Natural killer cell (primary cell): ENCODE data around the gene ROBO1. TPM values are rescaled to one million over a fixed set of nuclear protein-coding genes. Genes with fewer than 3 reads are reported as not detected.

Experiments used
- ATAC-seq, 3 donors: fragments of 150-1000 bp in 2 of 3; fragments of 200-7000 bp in 1 of 3; cut with Tn5 transposase; 1 replicate in 1 of 3; 2 replicates in 2 of 3; pipeline ENCODE4 v1.10.0; 2021; ENCODE audit warnings: mild to moderate bottlenecking in 2 of 3, moderate library complexity in 2 of 3
- DNase-seq, 2 donors: peaks; one replicate each; pipeline versions ENCODE4 v3.0.0 to v3.0.0-alpha.2; 2013 to 2021; ENCODE audit warnings: mixed read lengths in 1 of 2
- H3K27ac ChIP-seq: one replicate; pipeline ENCODE4 v1.5.1; 2013; ENCODE audit warnings: mild to moderate bottlenecking, low read length
- H3K27me3 ChIP-seq: one replicate; pipeline ENCODE4 v1.6.1; 2013; ENCODE audit warnings: low read length; ENCODE audit not compliant: control insufficient read depth, insufficient read depth
- H3K36me3 ChIP-seq: one replicate; pipeline ENCODE4 v1.6.1; 2013; ENCODE audit warnings: low read length; ENCODE audit not compliant: control insufficient read depth, insufficient read depth
- H3K4me1 ChIP-seq: one replicate; pipeline ENCODE4 v1.6.1; 2013; ENCODE audit warnings: low read length; ENCODE audit not compliant: control insufficient read depth, insufficient read depth
- H3K4me3 ChIP-seq: one replicate; pipeline ENCODE4 v1.5.1; 2013; ENCODE audit warnings: low read length
- H3K9me3 ChIP-seq: one replicate; pipeline ENCODE4 v1.6.1; 2013; ENCODE audit warnings: low read length; ENCODE audit not compliant: control insufficient read depth, insufficient read depth
- H3K27ac Mint-ChIP-seq, 2 donors: one replicate each; pipeline ENCODE4 v1.8.0; 2022; ENCODE audit warnings: mild to moderate bottlenecking in 2 of 2, mixed read lengths in 2 of 2, moderate library complexity in 1 of 2
- H3K27me3 Mint-ChIP-seq, 2 donors: one replicate each; pipeline ENCODE4 v1.8.0; 2022; ENCODE audit warnings: low read depth in 2 of 2, mixed read lengths in 2 of 2
- H3K36me3 Mint-ChIP-seq: one replicate; pipeline ENCODE4 v1.8.0; 2022; ENCODE audit warnings: mixed read lengths
- H3K4me1 Mint-ChIP-seq, 2 donors: one replicate each; pipeline ENCODE4 v1.8.0; 2022; ENCODE audit warnings: mixed read lengths in 2 of 2
- H3K4me3 Mint-ChIP-seq: one replicate; pipeline ENCODE4 v1.8.0; 2022; ENCODE audit warnings: mild to moderate bottlenecking, moderate library complexity, mixed read lengths
- H3K9me3 Mint-ChIP-seq, 2 donors: one replicate each; pipeline ENCODE4 v1.8.0; 2022; ENCODE audit warnings: mixed read lengths in 2 of 2
- WGBS: methylation state at CpG from one replicate; pipeline ENCODE4 v1.1.7; 2013; ENCODE audit warnings: missing lambda C conversion rate; ENCODE audit not compliant: insufficient coverage; 5-methylcytosine and 5-hydroxymethylcytosine counted together
- intact Hi-C: fragments of 100-400 bp; cut with micrococcal nuclease; formaldehyde crosslinking; loops from one replicate; pipeline ENCODE4 v1.14.2; 2022
- total RNA-seq, 4 donors: library from RNA; stranded (reverse); fragments of 120-200 nt in 1 of 4; gene quantifications; one replicate each; pipeline versions ENCODE4 v1.2.3 to v1.2.4, GENCODE V29; 2013 to 2022
- TF ChIP-seq, protein P1 (sequence below): fragments of 200-600 bp; IDR thresholded peaks from one replicate; pipeline ENCODE4 v1.8.0; 2022; ENCODE audit warnings: antibody characterized with exemption

The ROBO1 gene
- total RNA-seq, 3 donors from 2014 or later (not counting 1 experiment from before 2014, with no cell fraction given), result 0.07 TPM; not detected in 2

DNA sequence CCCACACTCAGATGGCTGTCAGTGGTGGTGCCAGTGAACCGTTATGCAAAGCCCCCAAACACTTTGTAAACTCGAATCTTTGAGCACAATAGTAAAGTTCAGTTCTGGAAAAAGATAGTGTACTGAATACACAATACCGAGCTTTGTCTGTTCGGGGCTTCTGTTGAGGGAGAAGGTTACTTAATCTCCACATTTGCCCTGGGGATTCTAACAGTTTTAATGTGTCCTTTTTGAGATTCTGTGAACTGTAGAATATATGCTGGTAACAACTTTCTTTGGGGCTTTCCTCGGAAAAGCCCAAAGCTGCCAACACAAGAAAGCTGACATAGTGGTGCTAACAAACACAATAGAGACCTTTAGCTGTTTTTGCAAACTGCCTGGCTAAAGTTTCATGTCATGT is 686.5 kb downstream of the ROBO1 start:
- Histone ChIP-seq H3K36me3 (no peaks in the 10 kb centered on the region), H3K27me3 (no peaks in the 10 kb centered on the region), H3K4me3 (no peak overlapping the region), H3K9me3 (no peaks in the 10 kb centered on the region), H3K4me1 (no peaks in the 10 kb centered on the region), H3K27ac (no peak overlapping the region)
- TF ChIP-seq, protein P1, sequence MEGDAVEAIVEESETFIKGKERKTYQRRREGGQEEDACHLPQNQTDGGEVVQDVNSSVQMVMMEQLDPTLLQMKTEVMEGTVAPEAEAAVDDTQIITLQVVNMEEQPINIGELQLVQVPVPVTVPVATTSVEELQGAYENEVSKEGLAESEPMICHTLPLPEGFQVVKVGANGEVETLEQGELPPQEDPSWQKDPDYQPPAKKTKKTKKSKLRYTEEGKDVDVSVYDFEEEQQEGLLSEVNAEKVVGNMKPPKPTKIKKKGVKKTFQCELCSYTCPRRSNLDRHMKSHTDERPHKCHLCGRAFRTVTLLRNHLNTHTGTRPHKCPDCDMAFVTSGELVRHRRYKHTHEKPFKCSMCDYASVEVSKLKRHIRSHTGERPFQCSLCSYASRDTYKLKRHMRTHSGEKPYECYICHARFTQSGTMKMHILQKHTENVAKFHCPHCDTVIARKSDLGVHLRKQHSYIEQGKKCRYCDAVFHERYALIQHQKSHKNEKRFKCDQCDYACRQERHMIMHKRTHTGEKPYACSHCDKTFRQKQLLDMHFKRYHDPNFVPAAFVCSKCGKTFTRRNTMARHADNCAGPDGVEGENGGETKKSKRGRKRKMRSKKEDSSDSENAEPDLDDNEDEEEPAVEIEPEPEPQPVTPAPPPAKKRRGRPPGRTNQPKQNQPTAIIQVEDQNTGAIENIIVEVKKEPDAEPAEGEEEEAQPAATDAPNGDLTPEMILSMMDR, result no peak
- H3K4me1 Mint-ChIP-seq, result no peaks in the 10 kb centered on the region
- H3K27me3 Mint-ChIP-seq, result no peaks in the 10 kb centered on the region
- ATAC-seq (no peak), DNase-seq (no peak)
- intact Hi-C loops, result no loop called here
- no peak overlapping the region for H3K27ac Mint-ChIP-seq
- H3K9me3 Mint-ChIP-seq, result peaks cover 4 to 6% of the 10 kb centered on the region in 2 donors
- H3K36me3 Mint-ChIP-seq, result no peaks in the 10 kb centered on the region
- no peak overlapping the region for H3K4me3 Mint-ChIP-seq
- 74% methylated on average over 5 of the region's 5 CpGs for WGBS

GRCh38 chr3:79074558-79074957 is 693.2 kb downstream of the ROBO1 start:
- no CpG with 5 or more reads among the region's 1 CpG for WGBS
- ATAC-seq, result no peak
- intact Hi-C loops, result no loop called here

GRCh38 chr3:79067734-79068133 is 700.1 kb downstream of the ROBO1 start:
- 82% methylated on average over 1 of the region's 1 CpG for WGBS
- no peaks in the 10 kb centered on the region for H3K27me3 ChIP-seq
- H3K4me1 Mint-ChIP-seq, result no peaks in the 10 kb centered on the region
- peaks cover 10% of the 10 kb centered on the region for H3K36me3 Mint-ChIP-seq
- TF ChIP-seq, protein P1, result no peak
- H3K27ac Mint-ChIP-seq, result no peak overlapping the region
- no peaks in the 10 kb centered on the region for H3K4me1 ChIP-seq
- no peaks in the 10 kb centered on the region for H3K9me3 ChIP-seq
- no peak overlapping the region for H3K4me3 ChIP-seq
- peaks cover 16 to 20% of the 10 kb centered on the region in 2 donors for H3K9me3 Mint-ChIP-seq
- no peaks in the 10 kb centered on the region for H3K36me3 ChIP-seq
- H3K27me3 Mint-ChIP-seq, result no peaks in the 10 kb centered on the region
- intact Hi-C loops, result no loop called here
- no peak for DNase-seq
- H3K27ac ChIP-seq, result no peak overlapping the region
- ATAC-seq, result no peak
- no peak overlapping the region for H3K4me3 Mint-ChIP-seq

More at GRCh38 chr3:79074558-79074957, 693.2 kb downstream of the ROBO1 start:
- TF ChIP-seq, protein P1, result no peak
- no peak overlapping the region for H3K27ac ChIP-seq
- no peaks in the 10 kb centered on the region for H3K36me3 ChIP-seq
- Mint-ChIP-seq H3K27me3 (no peaks in the 10 kb centered on the region), H3K4me3 (no peak overlapping the region), H3K4me1 (no peaks in the 10 kb centered on the region), H3K27ac (no peak overlapping the region), H3K9me3 (peaks cover 3 to 13% of the 10 kb centered on the region in 2 donors), H3K36me3 (no peaks in the 10 kb centered on the region)
- no peaks in the 10 kb centered on the region for H3K4me1 ChIP-seq
- no peak overlapping the region for H3K4me3 ChIP-seq
- no peaks in the 10 kb centered on the region for H3K27me3 ChIP-seq
- no peaks in the 10 kb centered on the region for H3K9me3 ChIP-seq
- DNase-seq, result no peak

GRCh38 chr3:79066481-79066880 is 701.3 kb downstream of the ROBO1 start:
- H3K36me3 ChIP-seq, result no peaks in the 10 kb centered on the region
- peaks cover 14% of the 10 kb centered on the region for H3K36me3 Mint-ChIP-seq
- no peaks in the 10 kb centered on the region for H3K9me3 ChIP-seq
- DNase-seq (no peak), ATAC-seq (no peak)
- no peak overlapping the region for H3K4me3 Mint-ChIP-seq
- TF ChIP-seq, protein P1, result no peak
- H3K9me3 Mint-ChIP-seq, result peaks cover 20 to 21% of the 10 kb centered on the region in 2 donors
- WGBS, result 76% methylated on average over 3 of the region's 4 CpGs
- H3K4me3 ChIP-seq, result no peak overlapping the region
- intact Hi-C loops, result no loop called here
- H3K4me1 ChIP-seq, result no peaks in the 10 kb centered on the region
- H3K27ac Mint-ChIP-seq, result no peak overlapping the region
- H3K4me1 Mint-ChIP-seq, result no peaks in the 10 kb centered on the region
- no peaks in the 10 kb centered on the region for H3K27me3 Mint-ChIP-seq
- no peaks in the 10 kb centered on the region for H3K27me3 ChIP-seq
- no peak overlapping the region for H3K27ac ChIP-seq
